Transverse colon (tissue), 4 donors: Measurements from ENCODE around the gene SGMS2. TPM values are rescaled to one million over a fixed set of nuclear protein-coding genes. Genes with fewer than 3 reads are reported as not detected.

Experiments used
- DNase-seq: peaks from one replicate; pipeline ENCODE4 v3.0.0-alpha.2; 2019
- H3K27ac ChIP-seq, 4 donors: fragments of 200-600 bp; sonication (generic); 2 replicates each; pipeline ENCODE4 v1.5.1; 2016 to 2018; ENCODE audit warnings: inconsistent platforms in 4 of 4
- H3K27me3 ChIP-seq: fragments of 200-600 bp; sonication (generic); 2 replicates; pipeline ENCODE4 v1.5.1; 2017; ENCODE audit warnings: inconsistent platforms
- H3K36me3 ChIP-seq, 4 donors: fragments of 200-600 bp; sonication (generic); 2 replicates each; pipeline ENCODE4 v1.5.1; 2017 to 2019; ENCODE audit warnings: inconsistent platforms in 4 of 4
- H3K4me1 ChIP-seq, 4 donors: fragments of 200-600 bp; sonication (generic); 2 replicates each; pipeline ENCODE4 v1.5.1; 2017 to 2020; ENCODE audit warnings: inconsistent platforms in 4 of 4
- H3K4me3 ChIP-seq, 4 donors: fragments of 200-600 bp; sonication (generic); 1 replicate in 1 of 4; 2 replicates in 3 of 4; pipeline versions ENCODE4 v1.5.1 to v1.6.1; 2017 to 2019; ENCODE audit warnings: inconsistent platforms in 4 of 4
- H3K9me3 ChIP-seq, 2 donors: fragments of 200-600 bp; sonication (generic); 2 replicates each; pipeline ENCODE4 v1.5.1; 2017 to 2019; ENCODE audit warnings: inconsistent platforms in 2 of 2
- CTCF ChIP-seq, 5 experiments: fragments of 200-600 bp in 3 of 5; fragments of 450-650 bp in 2 of 5; sonication (generic) in 3 of 5; IDR thresholded peaks; 1 replicate in 2 of 5; 2 replicates in 3 of 5; pipeline ENCODE4 v1.5.1; 2016 to 2017; ENCODE audit warnings: antibody characterized with exemption in 5 of 5, inconsistent platforms in 3 of 5, mild to moderate bottlenecking in 2 of 5, moderate library complexity in 1 of 5
- EP300 ChIP-seq: sonication (generic); formaldehyde crosslinking; IDR thresholded peaks from one replicate; pipeline ENCODE4 v1.6.1; 2017; ENCODE audit warnings: antibody characterized with exemption, low read depth
- POLR2A ChIP-seq: fragments of 450-650 bp; IDR thresholded peaks from one replicate; pipeline ENCODE4 v1.6.1; 2016; ENCODE audit warnings: antibody characterized with exemption, mild to moderate bottlenecking, moderate library complexity
- POLR2AphosphoS5 ChIP-seq, 3 donors: sonication (generic); formaldehyde crosslinking; IDR thresholded peaks; one replicate each; pipeline ENCODE4 v1.6.1; 2016; ENCODE audit warnings: antibody characterized with exemption in 3 of 3
- WGBS, 2 donors: methylation state at CpG; one replicate each; pipeline ENCODE4 v1.1.5; 2018; ENCODE audit warnings: low coverage in 1 of 2; 5-methylcytosine and 5-hydroxymethylcytosine counted together
- in situ Hi-C, 4 donors: fragments of 200-750 bp; cut with MboI; loops; one replicate each; pipeline versions ENCODE4 v1.15.0 to v1.15.1; 2017; ENCODE audit warnings: low sequenced_read_pairs in 3 of 4, low pct_ligation_motif_present in 1 of 4, low pct_unique_long_range_greater_than_20kb in 1 of 4
- intact Hi-C: fragments of 100-400 bp; cut with DNase I; formaldehyde crosslinking; loops from one replicate; pipeline ENCODE4 v1.15.1; 2023; ENCODE audit warnings: low total_unique reads
- total RNA-seq, 4 donors: library from RNA; depleted of rRNA; stranded (reverse); fragments of >200 nt; gene quantifications; one replicate each; pipeline ENCODE4 v1.1.0, GENCODE V29; 2016

The SGMS2 gene
- 100 to 1,000 TPM in 3 of 4 donors, 10 to 100 TPM in 1; 75.8 to 203 (median 122) TPM for total RNA-seq

- no peaks in the 10 kb centered on the region for H3K9me3 ChIP-seq
- in situ Hi-C loops (no loop called here), intact Hi-C loops (loop anchor here (10.0 kb wide), 1 partner anchor 80 kb away; no protein-coding TSS in a partner anchor)
- H3K27ac ChIP-seq, result peak within 1 kb of the TSS; percentile 96 to 98 (median 96)
- peaks cover 7 to 34% (median 21%) of the 10 kb centered on the region in 4 donors for H3K4me1 ChIP-seq
- 3% methylated on average over 31 of the region's 65 CpGs; no CpG with 5 or more reads in 1 of the 2 donors for WGBS, 2 donors
- H3K4me3 ChIP-seq, result peak within 1 kb of the TSS; percentile 74 to 89 (median 78)
- DNase-seq, result peak; percentile 90
- H3K27me3 ChIP-seq, result no peaks in the 10 kb centered on the region
- TF ChIP-seq POLR2A (peak; percentile 88), POLR2AphosphoS5 (IDR thresholded peaks at IDR 0.05) (peak; percentile 82 to 95 (median 93)), EP300 (no peak)
- H3K36me3 ChIP-seq, result no peaks in the 10 kb centered on the region
Measured at GRCh38 chr4:107824350-107825071, at the start of gene SGMS2. TSS of gene SGMS2 (plus strand) at chr4:107824932. CDS start at chr4:107895554, 70,622 bp downstream.

- peaks cover 0 to 7% (median 0%) of the 10 kb centered on the region in 4 donors for H3K4me1 ChIP-seq
- TF ChIP-seq POLR2A (no peak), CTCF (IDR thresholded peaks at IDR 0.05) (no peak), EP300 (no peak), POLR2AphosphoS5 (IDR thresholded peaks at IDR 0.05) (no peak)
- no peak for DNase-seq
- H3K36me3 ChIP-seq, result no peaks in the 10 kb centered on the region
- H3K27ac ChIP-seq, result no peak overlapping the region
- H3K27me3 ChIP-seq, result no peaks in the 10 kb centered on the region
- H3K9me3 ChIP-seq, result no peaks in the 10 kb centered on the region
- intact Hi-C loops (no loop called here), in situ Hi-C loops (no loop called here)
- no peak overlapping the region for H3K4me3 ChIP-seq
Measured at GRCh38 chr4:107777890-107778289, 46.8 kb upstream of the SGMS2 start.

- Histone ChIP-seq H3K9me3 (no peaks in the 10 kb centered on the region), H3K36me3 (no peaks in the 10 kb centered on the region), H3K4me3 (no peak overlapping the region), H3K27ac (no peak overlapping the region), H3K4me1 (peaks cover 0 to 7% (median 0%) of the 10 kb centered on the region in 4 donors), H3K27me3 (no peaks in the 10 kb centered on the region)
- DNase-seq, result no peak
- in situ Hi-C loops (no loop called here), intact Hi-C loops (no loop called here)
- TF ChIP-seq POLR2A (no peak), EP300 (no peak), CTCF (IDR thresholded peaks at IDR 0.05) (no peak), POLR2AphosphoS5 (IDR thresholded peaks at IDR 0.05) (no peak)
- 50 to 64% methylated on average over 2 of the region's 2 CpGs for WGBS, 2 donors
Measured at GRCh38 chr4:107778784-107779530, 45.8 kb upstream of the SGMS2 start.

- no peak overlapping the region for H3K4me3 ChIP-seq
- no peaks in the 10 kb centered on the region for H3K27me3 ChIP-seq
- no peak overlapping the region for H3K27ac ChIP-seq
- H3K36me3 ChIP-seq, result no peaks in the 10 kb centered on the region
- intact Hi-C loops, result no loop called here
- WGBS, 2 donors, result 94 to 95% methylated on average over 2 of the region's 2 CpGs
- H3K4me1 ChIP-seq, result peaks cover 0 to 7% (median 0%) of the 10 kb centered on the region in 4 donors
- no peak for TF ChIP-seq EP300
- TF ChIP-seq POLR2A, result no peak
- no peak for TF ChIP-seq POLR2AphosphoS5 (IDR thresholded peaks at IDR 0.05)
- TF ChIP-seq CTCF (IDR thresholded peaks at IDR 0.05), result no peak
- no peaks in the 10 kb centered on the region for H3K9me3 ChIP-seq
- no peak for DNase-seq
- in situ Hi-C loops, result no loop called here
Measured at GRCh38 chr4:107780665-107781064, 44.1 kb upstream of the SGMS2 start.
